K562 (cell line): ENCODE measurements around the gene PTBP3. TPM values are rescaled to one million over a fixed set of nuclear protein-coding genes. Genes with fewer than 3 reads are reported as not detected.

Experiments used
- ATAC-seq: fragments of 200-7000 bp; cut with Tn5 transposase; 3 replicates; pipeline ENCODE4 v1.9.1; 2020; ENCODE audit warnings: moderate library complexity
- BruUV-seq: library from RNA; stranded (reverse); fragments of 400-500 nt; replicated peaks from 2 replicates; lab custom pipeline; 2021; lab: Mats Ljungman, UMichigan
- CTCF ChIA-PET: fragments of 300-600 bp; formaldehyde crosslinking; extraction: SDS; loops from one replicate; lab custom pipeline; 2021; ENCODE audit warnings: low intra/inter-chr PET ratio; lab: Yijun Ruan, JAX
- POLR2A ChIA-PET: fragments of 300-600, 350-650 bp; sonication (Branson Sonifier 250); formaldehyde crosslinking; extraction: SDS; loops from one replicate; lab custom pipeline; 2021; ENCODE audit warnings: antibody characterized with exemption, inconsistent platforms; lab: Yijun Ruan, JAX
- DNase-seq, 4 experiments: peaks; one replicate each; pipeline versions ENCODE4 v3.0.0 to v3.0.0-alpha.2; 2011 to 2018; ENCODE audit warnings: low spot score in 3 of 4, mixed read lengths in 3 of 4; ENCODE audit errors: extremely low read depth in 1 of 4
- FAIRE-seq: peaks from 2 replicates; lab custom pipeline; 2011; peaks lifted over from hg19 to GRCh38; lab: Jason Lieb, UNC
- H2AFZ ChIP-seq: 2 replicates; pipeline ENCODE4 v1.6.0; 2011; ENCODE audit warnings: low read depth, low read length, control low read depth, inconsistent platforms
- H3K27ac ChIP-seq: fragments of 200-600 bp; 3 replicates; pipeline ENCODE4 v1.8.0; 2011; ENCODE audit warnings: low read depth, mild to moderate bottlenecking, control low read depth, inconsistent platforms, low read length, moderate library complexity, mixed read lengths; ENCODE audit errors: extremely low read depth
- H3K27me3 ChIP-seq, 2 experiments: fragments of 300-600 bp in 1 of 2; 2 replicates in 1 of 2; 3 replicates in 1 of 2; pipeline versions ENCODE4 v1.6.0 to v1.8.0; 2011; ENCODE audit warnings: inconsistent platforms in 2 of 2, low read length in 2 of 2, mild to moderate bottlenecking in 1 of 2, mixed read lengths in 1 of 2, moderate library complexity in 1 of 2; ENCODE audit not compliant: control insufficient read depth in 2 of 2, insufficient read depth in 2 of 2
- H3K36me3 ChIP-seq: fragments of 300-600 bp; 3 replicates; pipeline ENCODE4 v1.8.0; 2011; ENCODE audit warnings: mild to moderate bottlenecking, low read length, inconsistent platforms; ENCODE audit not compliant: control insufficient read depth, insufficient read depth
- H3K4me1 ChIP-seq, 2 experiments: fragments of 200-600 bp in 1 of 2; replicated peaks in 1 of 2; 2 replicates in 1 of 2; 3 replicates in 1 of 2; pipeline versions ENCODE4 v1.5.1 to v1.8.0; 2011; ENCODE audit warnings: inconsistent platforms in 2 of 2, low read length in 2 of 2, mild to moderate bottlenecking in 1 of 2, mixed read lengths in 1 of 2, moderate library complexity in 1 of 2; ENCODE audit not compliant: control insufficient read depth in 2 of 2, insufficient read depth in 2 of 2
- H3K4me2 ChIP-seq: 2 replicates; pipeline ENCODE4 v1.6.1; 2011; ENCODE audit warnings: low read length, control low read depth, inconsistent platforms, mixed read lengths; ENCODE audit not compliant: insufficient read depth
- H3K4me3 ChIP-seq: fragments of 200-600 bp; sonication (generic), shearing (Covaris generic); 2 replicates; pipeline ENCODE4 v1.5.1; 2016; ENCODE audit warnings: control low read depth, inconsistent platforms
- H3K79me2 ChIP-seq: fragments of 200-600 bp; 3 replicates; pipeline ENCODE4 v1.8.0; 2011; ENCODE audit warnings: low read length, inconsistent platforms; ENCODE audit not compliant: control insufficient read depth, insufficient read depth
- H3K9ac ChIP-seq, 2 experiments: 2 replicates each; pipeline versions ENCODE4 v1.6.0 to v1.6.1; 2011; ENCODE audit warnings: low read depth in 2 of 2, low read length in 2 of 2, control low read depth in 1 of 2, inconsistent platforms in 1 of 2, mild to moderate bottlenecking in 1 of 2, mixed read lengths in 1 of 2; ENCODE audit not compliant: insufficient read depth in 1 of 2
- H3K9me1 ChIP-seq: one replicate; pipeline ENCODE4 v1.6.0; 2011; ENCODE audit warnings: inconsistent platforms, mild to moderate bottlenecking, low read length, moderate library complexity; ENCODE audit not compliant: control insufficient read depth, insufficient read depth
- H3K9me3 ChIP-seq: replicated peaks from 2 replicates; pipeline ENCODE4 v1.5.1; 2011; ENCODE audit warnings: low read depth, low read length, inconsistent platforms; ENCODE audit not compliant: control insufficient read depth, insufficient read depth
- H4K20me1 ChIP-seq: replicated peaks from 2 replicates; pipeline ENCODE4 v1.6.1; 2011; ENCODE audit warnings: low read length, inconsistent platforms, mixed read lengths; ENCODE audit not compliant: control insufficient read depth, insufficient read depth
- CBFA2T2 ChIP-seq: fragments of 450-650 bp; conservative IDR thresholded peaks from 2 replicates; pipeline ENCODE4 v1.6.1; 2017; ENCODE audit warnings: mild to moderate bottlenecking
- CEBPG ChIP-seq, 3 experiments: fragments of 200-800 bp in 1 of 3; sonication (Bioruptor generic) in 1 of 3; sonication (generic) in 1 of 3; formaldehyde crosslinking in 1 of 3; IDR thresholded peaks in 2 of 3; conservative IDR thresholded peaks in 1 of 3; 2 replicates each; pipeline versions ENCODE4 v1.6.1 to v1.8.0; 2016 to 2022; ENCODE audit warnings: missing compliant biosample characterization in 2 of 3, missing genetic modification characterization in 2 of 3, mild to moderate bottlenecking in 1 of 3, missing genetic modification reagents in 1 of 3
- COPS2 ChIP-seq: fragments of 450-650 bp; conservative IDR thresholded peaks from 2 replicates; pipeline ENCODE4 v1.6.1; 2016; ENCODE audit warnings: mild to moderate bottlenecking, moderate library complexity
- FOXA1 ChIP-seq: fragments of 450-650 bp; IDR thresholded peaks from 2 replicates; pipeline ENCODE4 v1.6.1; 2016; ENCODE audit warnings: mild to moderate bottlenecking, borderline replicate concordance
- HIVEP1 ChIP-seq: fragments of 250-450 bp; sonication (Bioruptor Pico); IDR thresholded peaks from 2 replicates; pipeline ENCODE4 v1.4.0; 2020; ENCODE audit warnings: mild to moderate bottlenecking
- LARP7 ChIP-seq: fragments of 450-650 bp; IDR thresholded peaks from 2 replicates; pipeline ENCODE4 v1.6.1; 2016
- MCM3 ChIP-seq: fragments of 450-650 bp; IDR thresholded peaks from 2 replicates; pipeline ENCODE4 v1.6.1; 2016
- MTF1 ChIP-seq: fragments of 250-450 bp; sonication (Bioruptor Pico); IDR thresholded peaks from 2 replicates; pipeline ENCODE4 v1.9.0; 2021; ENCODE audit warnings: moderate library complexity, mild to moderate bottlenecking, inconsistent platforms, borderline replicate concordance
- NCOA2 ChIP-seq, 2 experiments: fragments of 450-650 bp; IDR thresholded peaks; 2 replicates each; pipeline ENCODE4 v1.6.1; 2018; ENCODE audit warnings: mild to moderate bottlenecking in 2 of 2, moderate library complexity in 1 of 2; ENCODE audit not compliant: partially characterized antibody in 2 of 2
- NELFE ChIP-seq: IDR thresholded peaks from 2 replicates; pipeline ENCODE4 v1.6.1; 2011; ENCODE audit warnings: mild to moderate bottlenecking; ENCODE audit not compliant: insufficient read depth, insufficient read length
- NFRKB ChIP-seq: fragments of 450-650 bp; IDR thresholded peaks from 2 replicates; pipeline ENCODE4 v1.6.1; 2016; ENCODE audit warnings: low read depth
- NR2C1 ChIP-seq, 2 experiments: fragments of 450-650 bp; IDR thresholded peaks; 2 replicates each; pipeline ENCODE4 v1.6.1; 2017; ENCODE audit warnings: mild to moderate bottlenecking in 2 of 2, antibody characterized with exemption in 1 of 2, inconsistent platforms in 1 of 2, missing compliant biosample characterization in 1 of 2, missing genetic modification characterization in 1 of 2
- SMARCA4 ChIP-seq: fragments of 450-650 bp; IDR thresholded peaks from 2 replicates; pipeline ENCODE4 v1.6.1; 2016
- SOX6 ChIP-seq: fragments of 450-650 bp; IDR thresholded peaks from 2 replicates; pipeline ENCODE4 v1.6.1; 2014; ENCODE audit warnings: mild to moderate bottlenecking
- SRSF9 ChIP-seq: fragments of 200-400 bp; formaldehyde crosslinking; IDR thresholded peaks from 2 replicates; pipeline ENCODE4 v1.6.1; 2017; ENCODE audit warnings: low read depth, low read length, borderline replicate concordance
- ZNF311 ChIP-seq: fragments of 250-450 bp; sonication (Bioruptor Pico); IDR thresholded peaks from 2 replicates; pipeline ENCODE4 v1.4.0; 2020; ENCODE audit warnings: mild to moderate bottlenecking, moderate library complexity
- ZNF57 ChIP-seq: fragments of 450-650 bp; formaldehyde crosslinking; IDR thresholded peaks from 2 replicates; pipeline ENCODE4 v1.4.0; 2020; ENCODE audit warnings: mild to moderate bottlenecking, moderate library complexity
- WGBS: fragments of 100-300 bp; shearing (Covaris generic); methylation state at CpG from one replicate; pipeline ENCODE4 v1.1.6; 2016; ENCODE audit warnings: low coverage, mixed read lengths; ENCODE audit not compliant: insufficient coverage; ENCODE audit errors: missing lambda C conversion rate; 5-methylcytosine and 5-hydroxymethylcytosine counted together
- in situ Hi-C: fragments of 300-500 bp; cut with MboI; formaldehyde crosslinking; loops from 4 replicates; pipeline ENCODE4 v1.15.0; 2018; ENCODE audit warnings: inconsistent platforms, mixed read lengths
- intact Hi-C: fragments of 100-400 bp; cut with micrococcal nuclease; formaldehyde crosslinking; loops from 2 replicates; pipeline ENCODE4 v1.14.2; 2022
- polyA plus RNA-seq, 8 experiments: library from polyadenylated mRNA; depleted of rRNA in 4 of 8; stranded (reverse) in 5 of 8; unstranded in 3 of 8; fragments of >200 nt; fragmentation: Nextera tagmentation in 2 of 8; fragmentation: Illumina TruSeq in 1 of 8; extraction: Ambion mirVana in 2 of 8; extraction: Trizol in 1 of 8; gene quantifications; 2 replicates each; pipeline versions ENCODE4 v1.2.1 to v1.2.3, GENCODE V29; 2011 to 2014; ENCODE audit warnings: inconsistent platforms in 1 of 8, missing spikeins in 1 of 8
- total RNA-seq, 7 experiments: library from RNA; depleted of rRNA in 6 of 7; stranded (reverse); fragments of >200 nt in 6 of 7; fragmentation: Illumina TruSeq in 2 of 7; extraction: Trizol in 2 of 7; gene quantifications; 2 replicates each; pipeline versions ENCODE4 v1.2.1 to v1.2.3, GENCODE V29; 2011 to 2021; ENCODE audit warnings: low replicate concordance in 1 of 7
- TF ChIP-seq, protein P1 (sequence below), 2 experiments: fragments of 450-650 bp; conservative IDR thresholded peaks; 2 replicates each; pipeline ENCODE4 v1.6.1; 2017; ENCODE audit warnings: mild to moderate bottlenecking in 2 of 2, moderate library complexity in 2 of 2

PTBP3 gene
- total and polyA plus RNA-seq, 9 of the 15 experiments (the other 6 are each of a cell fraction or from before 2014, with no cell fraction given) = 22.4 to 132 (median 68.0) TPM

DNA sequence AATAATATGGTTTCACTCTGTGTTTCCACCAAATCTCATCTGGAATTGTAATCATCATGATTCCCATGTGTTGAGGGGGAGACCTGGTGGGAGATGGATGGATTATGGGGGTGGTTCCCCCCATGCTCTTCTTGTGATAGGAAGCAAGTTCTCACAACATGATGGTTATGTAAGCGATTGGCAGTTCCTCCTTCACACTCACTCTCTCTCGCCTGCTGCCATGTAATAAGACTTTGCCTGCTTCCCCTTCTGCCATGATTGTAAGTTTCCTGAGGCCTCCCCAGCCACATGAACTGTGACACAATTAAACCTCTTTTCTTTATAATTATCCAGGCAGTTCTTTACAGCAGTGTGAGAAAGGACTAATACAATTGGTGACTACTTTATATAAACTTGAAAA lies 48.4 kb downstream of the PTBP3 start:
- CTCF ChIA-PET = no interaction called here
- Histone ChIP-seq H3K27me3 (no peaks in the 10 kb centered on the region), H2AFZ (no peak overlapping the region), H3K4me1 (no peaks in the 10 kb centered on the region), H3K79me2 (peaks cover 42% of the 10 kb centered on the region), H3K4me2 (no peak overlapping the region), H3K36me3 (peaks cover 49% of the 10 kb centered on the region), H3K9ac (no peak overlapping the region), H3K27ac (no peak overlapping the region), H3K9me1 (no peaks in the 10 kb centered on the region), H4K20me1 (no peaks in the 10 kb centered on the region), H3K4me3 (no peak overlapping the region), H3K9me3 (peaks cover 18% of the 10 kb centered on the region)
- ATAC-seq (no peak), FAIRE-seq (no peak), DNase-seq (no peak)
- WGBS = 100% methylated on average over 2 of the region's 2 CpGs
- BruUV-seq = no TSS peak
- in situ Hi-C loops (no loop called here), intact Hi-C loops (no loop called here)
- TF ChIP-seq FOXA1 (no peak), SMARCA4 (no peak), CBFA2T2 (no peak), MTF1 (CRISPR knock-in tag) (no peak), LARP7 (no peak), ZNF311 (no peak), SRSF9 (no peak), MCM3 (no peak), NR2C1 (IDR thresholded peaks at IDR 0.05) (no peak), NR2C1 (tag; IDR thresholded peaks at IDR 0.05) (no peak), NELFE (no peak), CEBPG (CRISPR knock-in tag; IDR thresholded peaks at IDR 0.05) (no peak), CEBPG (tag; conservative IDR thresholded peaks at IDR 0.05 in 1 of 2, IDR thresholded peaks at IDR 0.05 in 1 of 2) (no peak), SOX6 (no peak), NCOA2 (IDR thresholded peaks at IDR 0.05; ENCODE audit: partially characterized antibody in 2 of 2) (no peak), ZNF57 (CRISPR knock-in tag) (no peak), COPS2 (no peak), HIVEP1 (no peak), NFRKB (no peak)
- TF ChIP-seq, protein P1, sequence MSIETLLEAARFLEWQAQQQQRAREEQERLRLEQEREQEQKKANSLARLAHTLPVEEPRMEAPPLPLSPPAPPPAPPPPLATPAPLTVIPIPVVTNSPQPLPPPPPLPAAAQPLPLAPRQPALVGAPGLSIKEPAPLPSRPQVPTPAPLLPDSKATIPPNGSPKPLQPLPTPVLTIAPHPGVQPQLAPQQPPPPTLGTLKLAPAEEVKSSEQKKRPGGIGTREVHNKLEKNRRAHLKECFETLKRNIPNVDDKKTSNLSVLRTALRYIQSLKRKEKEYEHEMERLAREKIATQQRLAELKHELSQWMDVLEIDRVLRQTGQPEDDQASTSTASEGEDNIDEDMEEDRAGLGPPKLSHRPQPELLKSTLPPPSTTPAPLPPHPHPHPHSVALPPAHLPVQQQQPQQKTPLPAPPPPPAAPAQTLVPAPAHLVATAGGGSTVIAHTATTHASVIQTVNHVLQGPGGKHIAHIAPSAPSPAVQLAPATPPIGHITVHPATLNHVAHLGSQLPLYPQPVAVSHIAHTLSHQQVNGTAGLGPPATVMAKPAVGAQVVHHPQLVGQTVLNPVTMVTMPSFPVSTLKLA (conservative IDR thresholded peaks at IDR 0.05) = no peak
- POLR2A ChIA-PET = no interaction called here
